Stomach (tissue), 9 donors: ENCODE data around the gene CHD6. TPM values are rescaled to one million over a fixed set of nuclear protein-coding genes. Genes with fewer than 3 reads are reported as not detected.

Experiments used
- DNase-seq, 2 donors: peaks; one replicate each; pipeline versions ENCODE4 v3.0.0 to v3.0.0-alpha.2; 2013 to 2019
- H3K27ac ChIP-seq, 5 donors: fragments of 200-600 bp in 4 of 5; sonication (generic) in 4 of 5; one replicate each; pipeline ENCODE4 v1.5.1; 2013 to 2019; ENCODE audit warnings: mild to moderate bottlenecking in 1 of 5, moderate library complexity in 1 of 5
- H3K27me3 ChIP-seq, 3 donors: fragments of 200-600 bp; sonication (generic); one replicate each; pipeline ENCODE4 v1.5.1; 2017 to 2019; ENCODE audit warnings: mixed run types in 1 of 3
- H3K36me3 ChIP-seq, 4 donors: fragments of 200-600 bp; sonication (generic); 1 replicate in 3 of 4; 2 replicates in 1 of 4; pipeline ENCODE4 v1.5.1; 2016 to 2019
- H3K4me1 ChIP-seq, 4 donors: fragments of 200-600 bp; sonication (generic); one replicate each; pipeline ENCODE4 v1.5.1; 2016 to 2019
- H3K4me3 ChIP-seq, 4 donors: fragments of 200-600 bp; sonication (generic) in 3 of 4; one replicate each; pipeline ENCODE4 v1.5.1; 2016 to 2019; ENCODE audit warnings: mild to moderate bottlenecking in 1 of 4
- H3K9me3 ChIP-seq, 4 donors: fragments of 200-600 bp; sonication (generic); one replicate each; pipeline ENCODE4 v1.5.1; 2016 to 2019
- EP300 ChIP-seq: sonication (generic); formaldehyde crosslinking; IDR thresholded peaks from one replicate; pipeline ENCODE4 v1.6.1; 2017; ENCODE audit warnings: antibody characterized with exemption
- POLR2A ChIP-seq, 4 donors: fragments of 450-650 bp; IDR thresholded peaks; one replicate each; pipeline ENCODE4 v1.6.1; 2016; ENCODE audit warnings: antibody characterized with exemption in 4 of 4, control low read depth in 2 of 4, mild to moderate bottlenecking in 1 of 4, moderate library complexity in 1 of 4
- POLR2AphosphoS5 ChIP-seq, 3 donors: sonication (generic); formaldehyde crosslinking; IDR thresholded peaks; one replicate each; pipeline ENCODE4 v1.6.1; 2016; ENCODE audit warnings: antibody characterized with exemption in 3 of 3
- WGBS, 5 donors: extraction: QIAGEN DNeasy Blood & Tissue Kit in 3 of 5; methylation state at CpG; one replicate each; pipeline versions ENCODE4 v1.1.5 to v1.1.7; 2013 to 2018; 5-methylcytosine and 5-hydroxymethylcytosine counted together
- intact Hi-C: fragments of 100-400 bp; cut with DNase I; formaldehyde crosslinking; loops from one replicate; pipeline ENCODE4 v1.15.1; 2023; ENCODE audit warnings: low total_unique reads
- polyA plus RNA-seq, 3 donors: library from polyadenylated mRNA; stranded (reverse); fragments of 200-250 nt; gene quantifications; one replicate each; pipeline ENCODE4 v1.2.3, GENCODE V29; 2013
- total RNA-seq, 5 donors: library from RNA; depleted of rRNA; stranded (reverse); fragments of >200 nt; gene quantifications; one replicate each; pipeline versions ENCODE4 v1.1.0 to v1.2.3, GENCODE V29; 2014 to 2016
- TF ChIP-seq, protein P1 (sequence below), 7 experiments: fragments of 450-650 bp in 4 of 7; fragments of 200-600 bp in 3 of 7; sonication (generic) in 3 of 7; IDR thresholded peaks; one replicate each; pipeline ENCODE4 v1.5.1; 2016 to 2019; ENCODE audit warnings: antibody characterized with exemption in 7 of 7, control low read depth in 2 of 7, mild to moderate bottlenecking in 1 of 7
- donor health status: healthy with polysubstance abuse.
- donor health status: Bipolar disorder and iron deficiency.
- donor health status: healthy.

The CHD6 gene
- total and polyA plus RNA-seq, 8 donors = 4.4 to 84.6 (median 47.5) TPM

GRCh38 chr20:41497186-41497895, 120.8 kb downstream of the CHD6 start:
- no peak for DNase-seq
- no peaks in the 10 kb centered on the region for H3K27me3 ChIP-seq
- TF ChIP-seq, protein P1, sequence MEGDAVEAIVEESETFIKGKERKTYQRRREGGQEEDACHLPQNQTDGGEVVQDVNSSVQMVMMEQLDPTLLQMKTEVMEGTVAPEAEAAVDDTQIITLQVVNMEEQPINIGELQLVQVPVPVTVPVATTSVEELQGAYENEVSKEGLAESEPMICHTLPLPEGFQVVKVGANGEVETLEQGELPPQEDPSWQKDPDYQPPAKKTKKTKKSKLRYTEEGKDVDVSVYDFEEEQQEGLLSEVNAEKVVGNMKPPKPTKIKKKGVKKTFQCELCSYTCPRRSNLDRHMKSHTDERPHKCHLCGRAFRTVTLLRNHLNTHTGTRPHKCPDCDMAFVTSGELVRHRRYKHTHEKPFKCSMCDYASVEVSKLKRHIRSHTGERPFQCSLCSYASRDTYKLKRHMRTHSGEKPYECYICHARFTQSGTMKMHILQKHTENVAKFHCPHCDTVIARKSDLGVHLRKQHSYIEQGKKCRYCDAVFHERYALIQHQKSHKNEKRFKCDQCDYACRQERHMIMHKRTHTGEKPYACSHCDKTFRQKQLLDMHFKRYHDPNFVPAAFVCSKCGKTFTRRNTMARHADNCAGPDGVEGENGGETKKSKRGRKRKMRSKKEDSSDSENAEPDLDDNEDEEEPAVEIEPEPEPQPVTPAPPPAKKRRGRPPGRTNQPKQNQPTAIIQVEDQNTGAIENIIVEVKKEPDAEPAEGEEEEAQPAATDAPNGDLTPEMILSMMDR (IDR thresholded peaks at IDR 0.05) = no peak
- no peak for TF ChIP-seq POLR2A (IDR thresholded peaks at IDR 0.05)
- no peak for TF ChIP-seq EP300
- no peak overlapping the region for H3K27ac ChIP-seq
- H3K4me3 ChIP-seq = no peak overlapping the region
- 78 to 84% (median 81%) methylated on average over 9 of the region's 9 CpGs for WGBS, 5 donors
- H3K9me3 ChIP-seq = no peaks in the 10 kb centered on the region
- H3K4me1 ChIP-seq = peaks cover 0 to 15% (median 5%) of the 10 kb centered on the region in 4 donors
- intact Hi-C loops = no loop called here
- peaks cover 3 to 62% (median 51%) of the 10 kb centered on the region in 4 donors for H3K36me3 ChIP-seq

- intact Hi-C loops = no loop called here
- WGBS, 5 donors = 85 to 93% (median 87%) methylated on average over 4 of the region's 4 CpGs
- H3K36me3 ChIP-seq = peaks cover 28 to 91% (median 79%) of the 10 kb centered on the region in 4 donors
Measured at GRCh38 chr20:41494451-41494850, 123.7 kb downstream of the CHD6 start.

DNA sequence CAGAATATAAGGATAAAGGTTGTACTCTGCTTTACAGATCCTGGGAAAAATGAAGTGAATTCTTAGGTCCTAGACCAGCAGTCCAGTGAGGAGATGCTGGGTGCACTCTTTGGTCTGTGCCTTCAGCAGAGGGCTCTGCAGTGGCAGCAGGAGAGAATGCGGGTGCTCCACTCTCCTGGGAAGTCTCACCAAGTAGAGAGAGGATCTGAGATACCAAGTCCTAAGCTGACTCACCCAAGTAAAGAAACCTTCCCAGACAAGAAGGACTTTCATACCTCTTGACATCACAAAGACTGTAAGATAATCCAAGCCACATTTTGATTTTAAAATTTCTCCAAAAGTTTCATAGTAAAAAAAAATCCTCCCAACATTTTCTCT, 134.6 kb downstream of the CHD6 start:
- intact Hi-C loops = no loop called here
- H3K36me3 ChIP-seq = peaks cover 37 to 82% (median 78%) of the 10 kb centered on the region in 4 donors
- no peak overlapping the region for H3K4me3 ChIP-seq
- H3K27me3 ChIP-seq = no peaks in the 10 kb centered on the region
- no peak for DNase-seq
- no peaks in the 10 kb centered on the region for H3K4me1 ChIP-seq
- no peaks in the 10 kb centered on the region for H3K9me3 ChIP-seq
- H3K27ac ChIP-seq = peak overlapping the region in 2 of 5 donors; percentile 9 to 17
- 86 to 100% (median 90%) methylated on average over 1 of the region's 1 CpG for WGBS, 5 donors
- TF ChIP-seq POLR2A (IDR thresholded peaks at IDR 0.05) (no peak), EP300 (no peak), POLR2AphosphoS5 (IDR thresholded peaks at IDR 0.05) (no peak)
- TF ChIP-seq, protein P1 (IDR thresholded peaks at IDR 0.05) = no peak

More at GRCh38 chr20:41494451-41494850, 123.7 kb downstream of the CHD6 start:
- H3K4me1 ChIP-seq = no peaks in the 10 kb centered on the region
- no peaks in the 10 kb centered on the region for H3K9me3 ChIP-seq
- H3K4me3 ChIP-seq = no peak overlapping the region
- no peak for TF ChIP-seq POLR2AphosphoS5 (IDR thresholded peaks at IDR 0.05)
- TF ChIP-seq, protein P1 (IDR thresholded peaks at IDR 0.05) = no peak
- TF ChIP-seq POLR2A (IDR thresholded peaks at IDR 0.05) = no peak
- TF ChIP-seq EP300 = no peak
- no peak overlapping the region for H3K27ac ChIP-seq
- H3K27me3 ChIP-seq = no peaks in the 10 kb centered on the region
- no peak for DNase-seq

DNA sequence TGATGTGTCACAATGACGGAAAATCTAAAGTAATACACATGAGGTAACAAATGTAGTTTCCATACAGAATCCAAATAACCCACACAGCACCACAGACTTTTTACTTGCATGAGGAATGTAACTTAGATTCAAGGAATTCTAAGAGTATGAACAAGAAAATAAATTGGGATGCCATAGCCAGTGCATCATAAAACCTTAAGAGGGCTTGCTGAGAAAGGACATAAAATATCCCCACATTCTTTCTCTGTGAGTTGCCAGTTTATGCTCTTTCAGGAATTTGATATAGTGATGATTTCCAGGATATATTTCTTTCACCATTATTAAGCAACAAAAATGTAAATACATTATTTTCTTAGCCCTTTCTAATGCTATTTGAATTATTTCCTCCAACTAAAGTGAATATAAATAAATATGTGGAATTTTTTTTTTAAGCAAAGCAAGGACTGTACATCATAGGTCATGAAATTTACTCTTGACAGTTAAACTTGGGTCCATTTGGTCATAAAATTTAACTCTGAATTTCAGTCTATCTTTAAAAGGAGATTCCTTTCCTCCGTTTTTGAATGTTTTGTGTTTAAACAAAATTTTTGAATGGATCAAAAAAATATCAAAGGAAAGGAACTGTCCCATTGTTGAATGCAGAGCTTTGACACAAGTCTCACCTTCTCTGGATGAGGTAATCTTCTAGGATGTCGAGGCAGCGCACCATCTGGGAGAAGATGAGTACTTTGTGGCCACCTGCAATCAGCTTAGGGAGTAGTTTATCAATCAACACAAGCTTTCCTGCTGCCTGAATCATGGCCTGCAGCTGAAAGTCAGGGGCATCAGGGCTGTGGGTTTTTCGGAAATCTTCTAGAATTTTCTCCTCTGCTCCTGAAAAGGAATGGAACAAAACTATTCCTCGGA, 135.3 kb downstream of the CHD6 start:
- TF ChIP-seq POLR2A (IDR thresholded peaks at IDR 0.05) (no peak), EP300 (no peak), POLR2AphosphoS5 (IDR thresholded peaks at IDR 0.05) (no peak)
- TF ChIP-seq, protein P1 (IDR thresholded peaks at IDR 0.05) = no peak
- no peaks in the 10 kb centered on the region for H3K9me3 ChIP-seq
- no peaks in the 10 kb centered on the region for H3K4me1 ChIP-seq
- H3K4me3 ChIP-seq = no peak overlapping the region
- no peak for DNase-seq
- intact Hi-C loops = no loop called here
- H3K36me3 ChIP-seq = peaks cover 31 to 81% (median 77%) of the 10 kb centered on the region in 4 donors
- 83 to 90% (median 89%) methylated on average over 6 of the region's 6 CpGs for WGBS, 5 donors
- no peaks in the 10 kb centered on the region for H3K27me3 ChIP-seq
- peak overlapping the region in 2 of 5 donors; percentile 9 to 17 for H3K27ac ChIP-seq
